ENCODE data around the gene AFAP1L1. TPM values are rescaled to one million over a fixed set of nuclear protein-coding genes. Genes with fewer than 3 reads are reported as not detected.

AFAP1L1 gene
- 5.5 and 10.7 TPM in 2 replicates for total RNA-seq

GRCh38 chr5:149271716-149272563 is at the start of gene AFAP1L1:
Gene AFAP1L1 (plus strand): TSS chr5:149271859. CDS start chr5:149271969, 110 bp downstream.

DNA sequence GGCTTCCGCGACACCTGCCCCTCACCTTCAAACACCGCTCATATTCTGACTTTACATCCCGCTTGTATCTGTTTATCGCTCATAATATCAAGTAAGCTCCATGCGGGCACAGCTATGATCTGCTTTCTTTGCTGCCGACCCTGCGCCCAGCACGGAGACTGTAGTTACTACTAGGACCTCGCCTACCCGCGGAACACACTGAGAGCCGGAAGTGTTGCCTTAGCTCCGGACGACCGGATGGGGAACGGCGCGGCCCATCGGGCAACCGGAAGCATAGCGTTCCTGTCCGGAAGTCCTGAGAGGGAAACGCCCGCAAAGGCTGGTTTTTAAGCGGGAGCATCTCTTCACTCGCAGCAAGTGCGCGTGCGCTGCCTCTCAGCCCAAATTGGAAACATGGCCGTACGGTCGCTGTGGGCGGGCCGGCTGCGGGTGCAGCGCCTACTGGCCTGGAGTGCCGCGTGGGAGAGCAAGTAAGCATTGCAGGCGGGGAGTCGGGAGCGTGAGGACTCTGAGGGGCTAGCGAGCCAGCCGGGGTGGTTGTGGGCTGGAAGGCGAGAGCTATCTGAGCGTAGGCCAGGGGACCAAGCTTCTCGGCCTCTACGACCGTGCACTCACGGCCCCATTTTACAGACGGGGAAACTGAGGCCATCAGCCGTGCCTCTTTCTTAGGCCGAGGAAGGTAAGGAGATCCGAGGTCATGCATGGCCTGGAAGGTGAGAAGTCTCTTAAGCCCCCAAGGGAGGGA is 73.7 kb downstream of the AFAP1L1 start, which contains the start of gene GRPEL2:
TSS of gene GRPEL2 (plus strand) at position 353 of the 745 bp plus-strand sequence. CDS start at position 394, 41 bp downstream.

DNA sequence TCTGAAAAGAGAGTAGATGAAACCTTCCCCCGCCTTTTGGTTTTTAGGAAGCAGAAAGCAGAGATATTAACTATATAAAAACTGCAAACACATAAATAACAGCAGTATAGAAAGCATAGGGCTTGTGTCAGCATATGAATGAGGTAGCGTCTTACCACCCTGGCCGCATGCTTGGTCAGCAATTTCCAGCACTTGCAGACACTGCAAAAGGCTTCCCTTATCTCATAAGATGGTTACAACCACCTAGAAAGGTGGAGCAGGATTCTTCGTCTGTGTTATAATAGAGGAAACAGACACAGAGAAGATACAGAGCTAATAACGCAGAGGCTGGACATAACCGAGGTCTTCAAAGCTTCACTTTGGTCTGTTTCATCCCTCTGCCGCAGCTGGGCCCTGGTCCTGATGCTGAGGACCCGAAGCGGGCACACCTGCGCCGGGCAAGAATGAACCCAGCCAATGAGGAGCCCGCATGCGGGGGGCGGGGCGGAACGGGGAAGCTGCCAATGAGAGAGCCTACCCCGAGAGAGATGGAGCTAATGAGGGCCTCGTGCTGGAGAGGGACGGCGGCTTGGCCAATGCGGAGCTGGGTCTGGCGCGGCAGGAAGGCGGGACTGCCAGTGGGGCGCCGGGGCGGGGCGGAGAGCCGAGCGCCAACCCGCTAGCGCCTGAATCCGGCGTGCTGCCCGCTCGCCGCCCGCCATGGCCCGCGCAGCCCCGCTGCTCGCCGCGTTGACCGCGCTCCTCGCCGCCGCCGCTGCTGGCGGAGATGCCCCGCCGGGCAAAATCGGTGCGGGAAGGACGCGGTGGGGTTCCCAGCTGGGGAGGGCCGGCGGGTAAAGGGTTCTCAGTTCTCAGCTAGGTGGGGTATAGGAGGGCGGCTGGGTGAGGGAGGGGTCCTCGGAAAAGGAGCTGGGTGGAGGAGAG is 86.0 kb downstream of the AFAP1L1 start, which contains the start of gene PCYOX1L:
TSS of gene PCYOX1L (plus strand) at position 677 of the 924 bp plus-strand sequence. CDS start at position 700, 23 bp downstream.

DNA sequence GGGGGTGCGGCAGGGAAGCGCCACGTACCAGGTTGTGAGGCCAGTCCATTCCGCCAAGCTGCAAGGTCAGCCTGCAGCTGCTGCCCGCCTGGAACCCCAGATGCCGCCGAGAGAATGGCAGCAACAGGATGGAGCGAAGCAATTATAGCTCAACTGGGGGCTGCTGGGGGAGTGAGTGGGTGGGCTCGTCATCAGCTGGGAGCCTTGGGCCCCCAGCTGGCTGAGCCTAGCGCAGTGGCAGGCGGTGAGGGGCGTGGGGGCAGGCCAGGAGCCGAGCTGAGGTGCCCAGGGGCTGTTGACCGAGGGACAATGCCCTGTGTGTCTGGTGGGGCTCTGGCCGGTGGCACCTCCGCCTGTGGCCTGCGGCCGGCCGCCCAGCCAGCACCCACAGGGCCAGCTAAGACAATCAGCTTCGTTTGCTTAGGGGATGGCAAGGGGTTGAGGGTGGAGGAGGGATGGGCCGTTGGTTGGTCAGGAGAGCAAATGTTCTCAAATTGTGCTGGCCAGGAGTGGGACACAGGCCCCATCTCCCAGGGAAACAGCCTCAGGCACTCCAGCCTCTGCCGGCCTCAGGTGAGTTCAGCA is 107.6 kb downstream of the AFAP1L1 start, which contains the start of gene IL17B:
TSS of gene IL17B (minus strand) at position 116 of the 585 bp plus-strand sequence. CDS start at position 49, 67 bp downstream.

Other genes starting within 250 kb of the AFAP1L1 start
- gene SH3TC2, start 208.8 kb upstream of the AFAP1L1 start, total RNA-seq, result 0.44 and 10.6 TPM in 2 replicates
- 18.6 and 71.4 TPM in 2 replicates for gene ABLIM3, start 130.4 kb upstream of the AFAP1L1 start, total RNA-seq
- 35.0 and 35.9 TPM in 2 replicates for gene GRPEL2, start 73.6 kb downstream of the AFAP1L1 start, total RNA-seq
- 7.0 and 8.2 TPM in 2 replicates for gene PCYOX1L, start 86.2 kb downstream of the AFAP1L1 start, total RNA-seq
- 0.66 and 0.72 TPM in 2 replicates for gene IL17B, start 107.4 kb downstream of the AFAP1L1 start, total RNA-seq

Data from placental pericyte (primary cell).